GM19351 (cell line): Measurements from ENCODE around the gene FKBP4.

Experiments
- ATAC-seq: cut with Tn5 transposase; IDR thresholded peaks from one replicate; pipeline ENCODE4 v1.9.1; 2021; ENCODE audit warnings: mild to moderate bottlenecking, moderate library complexity; ENCODE audit not compliant: unreplicated experiment

Gene FKBP4

DNA sequence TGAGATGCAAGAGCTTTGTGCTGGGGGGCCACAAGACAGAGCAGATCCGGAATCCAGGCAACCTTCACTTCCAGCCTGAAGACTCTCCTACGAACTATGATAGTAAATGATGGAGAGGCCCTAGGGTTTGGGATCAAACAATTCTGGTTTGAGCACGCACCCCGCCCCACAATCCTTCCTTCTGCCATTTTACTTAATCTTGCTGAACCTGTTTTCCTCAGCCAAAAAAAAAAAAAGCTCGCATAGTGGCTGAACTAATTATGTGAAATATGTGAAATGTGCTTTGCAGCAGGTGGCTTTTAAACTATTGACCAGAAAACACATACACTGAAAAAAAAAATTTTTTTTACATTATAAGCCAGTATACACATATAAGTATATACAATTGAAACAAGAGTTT is 17.0 kb downstream of the FKBP4 start:
- ATAC-seq = no peak

DNA sequence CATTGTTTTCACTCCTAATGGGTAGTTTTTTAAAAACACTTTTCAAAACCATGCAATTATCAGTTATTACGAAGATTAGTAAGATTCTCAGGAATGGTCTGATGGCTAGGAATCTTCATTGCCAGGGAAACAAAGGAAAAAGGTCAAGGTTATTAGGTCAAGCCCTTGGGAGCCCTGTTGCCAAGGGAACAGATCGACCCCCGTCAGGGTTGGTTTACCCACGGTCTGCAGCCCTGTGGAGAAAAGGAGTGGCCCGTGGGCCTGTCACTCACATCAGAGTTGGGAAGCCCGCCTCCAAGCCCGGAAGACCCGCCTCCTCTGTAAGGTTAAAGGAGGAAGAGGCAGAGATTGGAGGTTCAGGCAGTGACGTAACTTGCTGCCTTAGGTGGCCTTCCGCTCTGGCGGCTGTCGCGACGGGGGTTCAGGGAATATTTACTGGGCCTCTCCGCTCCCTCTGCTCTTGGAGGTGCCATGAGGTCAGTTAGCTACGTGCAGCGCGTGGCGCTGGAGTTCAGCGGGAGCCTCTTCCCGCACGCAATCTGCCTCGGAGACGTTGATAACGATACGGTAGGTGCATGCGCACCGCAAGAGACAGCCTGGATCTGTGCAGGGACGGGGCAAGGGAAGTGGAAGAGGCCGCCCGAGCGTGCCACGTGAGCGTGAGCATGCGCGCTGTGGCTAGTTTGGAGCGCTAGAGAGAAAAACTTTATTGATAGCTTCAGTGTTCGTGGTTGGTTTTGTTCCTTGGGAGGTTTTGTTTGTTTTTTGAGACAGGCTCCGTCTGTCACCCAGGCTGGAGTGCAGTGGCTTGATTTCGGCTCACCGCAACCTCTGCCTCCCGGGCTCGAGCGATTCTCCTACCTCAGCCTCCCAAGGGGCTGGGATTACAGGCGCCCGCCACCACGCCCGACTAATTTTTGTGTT is 17.8 kb downstream of the FKBP4 start, which contains the start of gene ITFG2:
Gene ITFG2, plus strand, starts transcription at position 379 of the 924 bp plus-strand sequence. Its CDS starts 93 bp downstream, at position 472.
- ATAC-seq = peak; percentile 96

DNA sequence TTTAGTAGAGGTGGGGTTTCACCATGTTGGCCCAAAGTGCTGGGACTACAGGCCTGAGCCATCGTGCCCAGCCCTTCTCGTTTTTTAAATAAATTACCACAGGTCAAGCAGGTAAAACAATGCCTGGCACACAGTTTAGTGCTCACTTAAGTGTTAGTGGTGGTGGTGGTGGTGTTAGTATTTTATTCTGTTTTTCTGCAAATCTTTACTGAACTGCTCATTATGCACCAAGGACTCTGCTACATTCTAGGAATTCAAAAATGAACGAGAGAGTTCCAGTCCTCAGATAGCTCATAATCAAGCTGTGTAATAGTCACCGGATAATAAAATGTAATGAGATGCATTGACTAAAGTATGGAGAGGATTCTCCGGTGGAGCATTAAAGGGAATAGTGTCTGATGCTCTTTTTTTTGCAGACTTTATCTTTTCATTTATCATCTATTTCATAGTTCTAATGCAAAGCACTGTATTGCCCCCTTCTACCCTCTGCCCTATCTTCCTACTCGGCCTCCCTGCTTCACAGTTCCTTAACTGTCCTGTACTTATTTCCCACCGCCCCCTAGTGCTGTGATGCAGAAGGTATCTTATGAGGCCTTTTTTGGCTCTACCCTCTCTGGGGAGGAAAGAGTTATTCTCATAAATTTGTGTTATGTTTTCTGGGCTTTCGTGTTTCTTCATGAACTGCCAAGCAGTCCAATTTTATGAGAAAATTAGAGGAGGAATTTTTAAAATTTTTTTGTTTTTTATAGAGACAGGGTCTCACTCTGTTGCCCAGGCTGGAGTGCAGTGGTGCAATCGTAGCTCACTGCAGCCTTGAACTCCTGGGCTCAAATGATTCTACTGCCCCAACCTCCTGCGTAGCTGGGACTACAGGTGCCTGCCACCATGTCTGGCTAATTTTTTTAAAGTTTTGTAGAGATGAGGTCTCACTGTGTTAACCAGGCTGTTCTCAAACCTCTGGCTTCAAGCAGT is 18.7 kb downstream of the FKBP4 start:
- ATAC-seq = peak; percentile 40

DNA sequence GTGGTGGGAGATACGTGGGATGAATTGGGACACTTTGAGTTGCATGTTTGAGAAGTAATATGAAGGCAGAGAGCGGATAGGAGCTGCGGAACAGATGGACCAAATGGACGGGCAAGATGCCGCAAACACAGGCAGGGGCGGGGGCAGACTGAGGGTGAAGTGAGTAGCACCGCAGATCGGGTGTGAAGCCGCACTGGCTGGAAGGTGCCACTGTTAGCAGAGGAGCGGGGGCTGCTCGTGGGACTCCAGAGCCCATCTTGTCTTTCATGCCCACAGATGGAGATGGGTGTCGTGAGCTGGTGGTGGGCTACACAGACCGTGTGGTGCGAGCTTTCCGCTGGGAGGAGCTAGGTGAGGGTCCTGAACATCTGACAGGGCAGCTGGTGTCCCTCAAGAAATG is 25.0 kb downstream of the FKBP4 start:
- ATAC-seq = no peak

DNA sequence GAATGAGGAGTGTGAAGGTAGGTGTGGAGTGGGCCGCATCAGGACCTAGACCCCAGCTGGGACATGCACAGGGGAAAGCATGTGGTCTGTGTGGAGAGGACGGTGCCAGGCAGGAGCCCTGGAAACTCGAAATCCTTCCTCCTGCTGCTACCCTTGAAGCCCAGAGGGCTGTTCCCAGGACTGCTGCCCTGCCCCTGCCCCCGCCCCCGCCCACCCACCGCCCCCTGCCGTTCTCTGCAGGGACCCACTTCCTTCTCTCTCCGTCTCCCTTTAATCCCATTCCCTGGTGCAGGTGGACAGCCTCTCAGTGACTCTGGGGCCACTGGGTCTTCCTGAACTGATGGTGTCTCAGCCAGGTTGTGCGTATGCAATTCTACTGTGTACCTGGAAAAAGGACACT is 25.7 kb downstream of the FKBP4 start:
- ATAC-seq = no peak

DNA sequence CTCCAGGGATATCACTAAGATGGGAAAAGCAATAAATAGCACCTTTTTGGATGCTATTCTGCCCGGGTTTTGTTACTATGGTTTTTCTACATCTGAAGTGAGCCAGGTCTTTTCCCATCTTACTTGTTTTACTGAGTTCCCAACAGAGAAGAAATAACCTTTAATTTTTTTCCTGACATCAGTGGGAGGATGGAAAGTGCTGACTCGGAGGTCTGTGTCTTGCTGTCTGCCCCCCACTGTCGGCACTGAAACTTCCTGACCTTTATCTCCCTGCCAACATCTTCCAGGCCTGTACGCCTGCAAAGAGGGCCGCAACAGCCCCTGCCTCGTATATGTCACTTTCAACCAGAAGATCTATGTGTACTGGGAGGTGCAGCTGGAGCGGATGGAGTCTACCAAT is 28.7 kb downstream of the FKBP4 start:
- no peak for ATAC-seq

DNA sequence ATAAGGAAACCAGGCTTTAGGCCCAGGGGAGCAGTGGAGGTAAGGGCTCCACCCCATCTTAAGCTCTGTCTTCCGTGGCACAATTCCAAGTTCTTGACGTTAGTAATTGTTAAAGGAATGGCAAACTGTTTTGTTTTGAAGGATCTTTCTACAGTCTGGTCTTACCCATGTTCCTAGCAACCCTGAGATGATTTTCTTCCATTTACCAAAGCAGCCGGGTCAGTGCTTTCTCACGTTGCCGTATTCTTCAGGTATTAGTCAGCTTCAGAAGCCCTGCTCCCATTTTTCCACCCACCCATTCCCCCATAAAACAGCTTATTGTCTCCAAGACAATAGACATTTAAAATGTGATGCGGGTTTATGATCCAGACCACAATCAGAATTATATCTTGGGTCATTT is 29.8 kb downstream of the FKBP4 start:
- no peak for ATAC-seq

DNA sequence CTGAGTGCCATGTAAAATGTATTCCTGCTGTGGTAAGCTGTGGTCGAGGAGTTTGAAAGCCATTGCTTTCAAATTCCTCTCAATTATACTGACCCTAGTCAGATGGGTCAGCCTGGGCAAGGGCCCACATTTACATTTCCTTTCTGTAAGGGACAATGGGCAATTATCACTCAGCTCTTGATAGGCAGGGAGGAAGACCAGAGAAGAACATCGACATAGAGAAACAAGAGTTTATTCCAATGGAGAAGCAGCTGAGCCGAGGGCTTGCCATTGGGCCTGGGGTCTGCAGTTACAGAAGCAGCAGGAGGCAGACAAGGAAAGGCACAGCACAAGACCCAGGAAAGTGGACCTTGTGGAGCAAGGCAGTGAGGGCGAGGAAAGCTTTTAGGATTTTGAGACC is 30.4 kb downstream of the FKBP4 start:
- ATAC-seq = no peak

DNA sequence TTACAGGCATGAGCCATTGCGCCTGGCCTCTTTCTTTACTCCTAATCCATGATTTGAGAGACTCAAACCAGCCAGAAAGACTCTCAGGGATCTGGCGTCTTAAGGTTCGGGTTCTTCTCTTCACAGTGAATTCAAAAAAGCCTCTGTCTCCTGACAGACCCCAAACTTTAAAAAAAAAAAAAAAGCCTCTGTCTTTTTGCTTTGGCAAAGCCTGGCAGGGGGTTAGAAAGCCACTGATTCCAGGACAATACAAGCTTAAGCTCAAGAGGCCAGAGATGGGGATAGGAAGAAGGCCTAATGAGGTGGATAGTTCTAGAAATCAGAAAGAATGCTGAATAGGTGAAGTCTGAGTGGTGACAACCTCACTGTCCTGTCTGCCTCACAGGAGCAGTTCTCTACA is 31.3 kb downstream of the FKBP4 start:
- no peak for ATAC-seq

DNA sequence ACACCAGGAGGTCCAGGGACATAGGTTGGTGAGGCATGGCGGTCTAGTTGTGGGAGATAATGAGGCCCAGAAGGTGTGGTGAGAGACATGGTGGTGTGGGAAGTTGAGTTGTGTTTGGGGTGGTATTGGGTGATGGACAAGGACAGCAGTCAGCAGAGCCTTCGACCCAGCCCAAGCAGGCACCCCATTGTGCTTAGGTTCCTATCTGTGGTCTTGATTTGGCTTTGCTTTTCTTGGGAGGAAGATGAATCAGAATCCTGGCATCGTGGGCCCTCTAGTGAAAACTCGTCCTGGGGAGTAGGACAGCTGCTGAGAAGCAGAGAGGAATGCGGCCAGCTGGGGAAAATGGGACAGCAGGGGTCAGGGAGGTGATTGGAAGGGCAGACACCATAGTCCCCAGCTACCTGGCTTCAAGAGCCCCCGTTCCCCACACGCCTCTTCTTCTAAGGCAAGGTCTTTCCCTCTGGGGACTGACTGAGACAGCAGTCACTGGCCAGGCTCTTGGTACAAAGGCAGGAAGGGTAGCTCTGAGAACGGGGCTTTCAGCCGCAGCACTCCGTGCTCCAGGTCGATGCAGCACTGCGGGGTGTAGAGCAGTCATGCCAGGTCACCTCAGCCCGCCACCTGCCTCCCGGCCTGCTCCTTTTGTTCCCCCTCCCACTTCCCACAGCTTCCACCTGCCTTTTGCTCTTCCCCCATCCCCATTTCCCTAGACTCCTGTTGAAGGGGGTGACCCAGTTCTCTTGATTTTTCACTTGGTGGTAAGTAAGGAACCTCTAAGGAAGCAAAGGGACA is 32.1 kb downstream of the FKBP4 start:
- ATAC-seq = no peak

DNA sequence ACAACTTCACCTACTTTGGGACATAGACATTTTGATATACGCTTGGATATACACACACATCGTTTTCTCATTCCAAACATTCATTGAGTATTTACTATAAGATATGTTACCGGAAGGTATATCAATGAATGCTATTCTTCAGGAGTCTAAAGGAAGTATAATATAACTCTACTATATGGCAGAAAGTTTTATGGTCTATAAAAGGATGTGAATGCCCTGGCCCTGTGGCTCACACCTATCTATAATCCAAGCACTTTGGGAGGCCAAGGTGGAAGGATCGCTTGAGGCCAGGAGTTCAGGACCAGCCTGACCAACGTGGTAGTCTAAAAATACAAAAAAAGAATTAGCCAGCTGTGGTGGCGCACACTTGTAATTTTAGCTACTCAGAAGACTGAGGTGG is 34.5 kb downstream of the FKBP4 start:
- ATAC-seq = no peak

DNA sequence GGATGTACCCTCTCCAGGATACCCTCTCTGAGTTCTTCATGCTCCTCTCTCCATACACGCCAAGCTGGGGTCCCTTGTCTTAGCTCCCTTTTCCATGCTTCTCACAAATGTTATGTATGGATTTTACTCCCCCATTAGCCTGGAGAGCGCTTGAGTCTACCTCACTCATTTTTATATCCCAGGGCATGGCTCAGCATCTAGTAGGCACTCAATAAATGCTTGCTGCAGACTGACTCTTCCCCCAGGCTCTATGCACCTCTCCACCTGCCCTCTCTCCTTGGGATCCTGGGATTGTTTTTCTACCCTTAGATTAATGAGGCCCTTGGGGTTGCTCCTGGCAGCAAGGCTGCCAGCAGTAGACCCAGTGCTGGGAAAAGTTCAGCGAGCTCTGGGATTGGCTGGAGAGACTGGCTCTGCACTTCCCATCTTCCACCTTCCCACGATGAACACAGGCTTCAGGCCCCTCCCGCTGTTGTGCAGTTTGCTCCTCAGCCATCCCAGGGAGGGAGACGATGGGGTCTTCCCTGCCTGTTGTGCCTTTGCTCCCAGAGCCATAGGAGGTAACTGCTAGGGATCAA is 37.9 kb downstream of the FKBP4 start:
- ATAC-seq = no peak

DNA sequence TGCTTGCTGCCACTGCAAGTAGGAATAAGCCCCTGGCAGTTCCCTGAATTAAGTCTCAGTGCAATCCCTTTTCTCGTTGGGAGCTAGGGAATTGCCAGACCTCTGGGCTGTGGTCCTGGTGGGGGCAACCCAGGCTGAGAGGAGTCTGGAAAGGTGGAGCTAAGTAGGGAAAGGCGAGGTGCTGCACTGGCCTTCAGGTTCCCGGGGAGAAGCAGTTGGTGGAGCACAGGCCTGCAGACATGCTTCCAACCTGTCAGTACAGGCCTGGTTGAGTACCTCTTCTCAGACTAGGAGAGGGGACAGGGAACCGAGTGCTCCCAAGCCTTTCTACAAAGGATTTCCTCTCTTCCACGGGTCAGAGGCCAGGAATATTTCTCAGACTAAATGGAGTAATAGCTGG is 38.6 kb downstream of the FKBP4 start:
- no peak for ATAC-seq

DNA sequence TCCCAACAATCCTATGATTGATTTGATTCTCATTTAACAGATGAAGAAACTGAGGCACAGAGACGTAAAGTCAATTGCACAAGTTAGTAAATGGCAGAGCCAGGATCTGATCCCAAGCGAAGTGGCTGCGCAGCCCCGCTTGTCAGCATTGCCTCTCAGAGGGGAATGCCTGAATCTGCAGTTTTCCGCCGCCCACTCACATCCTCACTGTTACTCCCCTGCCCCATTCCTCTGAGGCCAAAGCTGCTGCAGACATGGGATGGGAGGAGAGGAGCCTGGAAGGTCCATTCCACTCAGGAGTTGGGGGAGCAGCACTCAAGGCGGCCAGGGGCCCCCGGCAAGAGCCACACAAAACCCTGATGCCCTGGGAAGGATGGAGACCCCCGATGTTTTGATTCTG is 39.0 kb downstream of the FKBP4 start:
- ATAC-seq = no peak

DNA sequence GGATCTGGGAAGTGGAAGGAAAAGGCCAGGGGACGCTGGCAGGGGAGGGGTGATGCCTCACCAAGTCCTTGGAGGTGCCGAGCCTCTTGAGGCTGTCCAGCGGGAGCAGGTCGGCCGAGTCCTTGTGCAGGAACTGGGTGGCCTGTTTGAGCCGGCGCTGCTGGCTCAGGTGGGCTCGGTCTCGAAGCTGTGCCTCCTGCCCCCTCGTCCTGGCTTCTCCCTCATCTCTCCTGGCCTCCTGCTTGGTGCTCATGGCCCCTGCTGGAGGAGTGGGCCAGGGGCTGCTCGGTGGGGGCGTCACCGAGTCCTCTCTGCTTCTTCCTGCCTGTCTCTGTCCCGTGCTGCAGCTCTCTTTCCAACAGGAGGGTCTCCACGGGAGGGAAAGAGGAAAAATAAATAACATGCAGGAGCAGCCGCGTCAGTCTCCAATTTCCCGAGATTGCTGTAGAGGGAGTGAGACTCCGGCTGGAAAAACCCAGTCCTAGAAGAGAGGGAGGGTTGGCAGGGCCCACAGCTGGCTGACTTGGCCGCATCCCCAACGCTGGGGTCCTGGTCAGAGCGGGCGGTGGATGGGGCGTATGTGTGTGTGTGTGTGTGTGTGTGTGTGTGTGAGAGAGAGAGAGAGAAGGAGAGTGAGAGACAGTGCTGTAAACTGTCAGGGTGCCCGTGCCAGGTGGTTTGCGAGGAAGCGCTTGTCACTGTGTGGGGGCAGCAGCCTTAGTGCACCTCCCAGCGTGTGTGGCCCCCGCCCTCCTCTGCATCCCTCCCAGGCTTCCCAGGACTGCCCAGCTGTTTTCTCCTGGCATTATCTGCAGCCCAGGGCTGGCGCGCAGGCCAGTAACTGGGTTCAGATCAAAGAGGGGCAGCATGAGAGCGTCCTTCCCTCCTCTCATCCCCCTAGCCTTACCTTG is 40.1 kb downstream of the FKBP4 start, which contains the start of gene NRIP2:
Gene NRIP2, minus strand, starts transcription at position 455 of the 911 bp plus-strand sequence. Its CDS starts 52 bp downstream, at position 403.
- ATAC-seq = no peak

DNA sequence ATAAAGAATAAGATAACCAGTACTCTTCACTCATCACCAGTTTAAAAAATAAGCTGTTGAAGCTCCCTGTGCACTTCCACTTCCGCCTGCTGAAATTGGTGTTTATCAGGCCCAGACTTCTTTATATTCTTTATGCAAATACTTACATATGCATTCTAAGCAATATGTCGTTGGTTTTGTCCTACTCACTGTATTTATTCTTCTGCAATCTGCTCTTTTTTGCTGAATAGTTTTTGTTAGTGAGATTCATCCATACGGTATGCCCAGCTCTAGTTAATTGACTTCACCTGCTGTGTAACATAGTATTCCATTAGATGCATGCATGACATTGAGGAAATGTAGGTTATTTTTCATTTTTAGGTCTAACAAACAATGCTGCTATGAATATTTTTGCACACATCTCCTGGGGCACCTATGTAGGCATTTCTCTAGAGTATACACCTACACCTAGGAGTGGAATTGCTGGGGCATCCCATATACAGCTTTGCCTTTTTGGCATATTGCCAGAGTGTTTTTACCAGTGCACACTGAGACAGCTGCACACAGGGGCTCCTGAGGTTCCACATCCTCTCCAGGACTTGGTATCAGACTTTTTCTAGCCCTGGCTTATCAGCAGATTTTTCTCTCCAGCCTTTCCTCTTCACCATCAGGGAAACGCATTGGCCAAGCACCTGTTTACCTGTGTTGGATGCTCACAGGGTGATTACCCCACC is 41.1 kb downstream of the FKBP4 start:
- no peak for ATAC-seq

DNA sequence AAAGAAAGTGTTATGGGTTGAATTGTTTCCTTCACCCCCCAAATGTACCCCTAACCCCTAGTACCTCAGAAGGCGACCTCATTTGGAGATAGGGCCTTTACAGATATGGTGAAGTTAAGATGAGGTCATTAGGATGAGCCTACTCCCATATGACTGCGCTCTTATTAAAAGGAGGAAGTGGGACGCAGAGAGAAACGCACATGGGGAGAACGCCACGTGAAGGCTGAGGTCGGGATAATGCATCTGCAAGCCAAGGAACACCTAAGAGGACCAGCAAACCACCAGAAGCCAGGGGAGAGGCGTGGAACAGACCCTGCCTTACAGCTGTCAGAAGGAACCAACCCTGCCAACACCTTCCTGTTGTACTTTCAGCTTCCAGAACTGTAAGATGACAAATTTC is 41.8 kb downstream of the FKBP4 start:
- ATAC-seq = no peak

DNA sequence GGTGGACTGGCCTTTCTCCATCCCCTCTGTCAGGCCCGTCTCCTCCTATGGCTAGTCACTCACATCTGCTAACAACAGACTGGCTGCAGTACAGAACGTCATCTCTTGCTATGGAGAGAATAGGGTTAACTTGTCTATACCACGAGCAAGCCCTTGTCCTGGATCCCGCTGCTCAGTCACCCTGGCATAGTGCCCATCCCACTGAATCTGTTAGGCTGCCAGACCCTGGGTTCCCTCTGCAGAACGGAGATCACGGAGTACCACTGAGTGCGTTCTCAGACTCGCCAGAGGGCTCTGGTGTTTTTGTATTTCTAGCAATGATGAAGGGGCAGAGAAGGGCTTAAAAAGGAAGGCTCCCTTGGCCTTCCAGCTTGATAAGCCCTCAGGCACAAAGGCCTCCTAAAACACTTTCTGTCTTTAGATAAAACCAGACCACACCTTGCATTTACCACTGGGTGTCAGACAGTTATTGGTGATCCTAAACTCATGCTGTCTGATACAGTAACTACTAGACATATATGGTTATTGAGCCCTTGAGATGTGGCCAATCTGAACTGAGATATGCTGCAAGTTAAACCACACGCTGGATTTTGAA is 46.4 kb downstream of the FKBP4 start:
- no peak for ATAC-seq
